GM19025 (cell line): ENCODE measurements around the gene D2HGDH.
"Not testable (repeated sequence)": the region's sequence is repeated elsewhere in the genome, so short reads cannot be mapped to it uniquely, and the experiment has no call there.

ENCODE experiments used
- ATAC-seq: cut with Tn5 transposase; IDR thresholded peaks from one replicate; pipeline ENCODE4 v1.9.1; 2021; ENCODE audit warnings: mild to moderate bottlenecking, low read depth, moderate library complexity; ENCODE audit not compliant: unreplicated experiment

Gene D2HGDH

GRCh38 chr2:241724975-241725870 lies 9.2 kb upstream of the D2HGDH start:
- ATAC-seq: no peak

- no peak for ATAC-seq
Measured at GRCh38 chr2:241726459-241726858, 8.0 kb upstream of the D2HGDH start.

DNA sequence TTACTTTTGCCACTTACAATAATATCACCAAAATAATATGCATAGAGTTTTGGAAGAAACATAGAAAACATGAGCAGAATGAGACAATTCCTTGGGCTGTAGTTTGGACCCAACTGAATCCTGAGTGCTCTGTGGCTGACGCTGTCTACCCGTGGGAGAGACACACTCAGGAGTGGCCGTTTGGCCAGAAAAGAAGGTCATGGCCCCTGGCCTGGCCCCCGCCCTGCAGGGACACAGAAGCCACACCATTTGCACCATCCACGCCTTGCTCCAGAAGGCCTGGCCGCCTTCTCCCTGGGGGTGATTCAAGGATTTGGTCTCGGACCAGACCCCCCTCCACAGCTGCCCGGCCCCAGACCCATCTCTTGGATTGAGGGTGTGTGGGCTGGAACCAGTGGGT lies 6.4 kb upstream of the D2HGDH start:
- ATAC-seq: no peak

DNA sequence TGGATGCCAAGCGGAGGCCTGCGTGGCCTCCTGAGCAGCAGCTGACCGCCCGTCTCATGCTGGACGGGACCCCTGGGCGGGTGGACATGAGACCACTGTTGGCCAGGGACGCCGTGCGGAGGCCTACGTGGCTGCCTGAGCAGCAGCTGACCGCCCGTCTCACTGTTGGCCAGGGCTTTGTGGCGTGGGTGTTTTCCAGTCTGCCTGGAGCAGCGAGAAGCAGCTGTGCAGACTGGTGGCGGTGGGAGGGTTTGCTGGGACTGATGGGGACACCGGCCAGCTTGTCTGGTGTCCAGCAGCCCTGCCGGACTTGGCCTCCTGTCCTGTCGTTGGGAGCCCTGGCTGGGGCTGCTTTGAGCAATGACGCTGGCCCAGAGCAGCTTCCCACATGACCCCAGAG lies 5.8 kb upstream of the D2HGDH start:
- ATAC-seq: no peak

- no peak for ATAC-seq
Measured at GRCh38 chr2:241729868-241730267, 4.6 kb upstream of the D2HGDH start.

GRCh38 chr2:241730671-241731293 lies 3.6 kb upstream of the D2HGDH start:
- ATAC-seq: no peak

GRCh38 chr2:241732513-241733186 lies 1.8 kb upstream of the D2HGDH start:
- ATAC-seq: not testable (repeated sequence)

DNA sequence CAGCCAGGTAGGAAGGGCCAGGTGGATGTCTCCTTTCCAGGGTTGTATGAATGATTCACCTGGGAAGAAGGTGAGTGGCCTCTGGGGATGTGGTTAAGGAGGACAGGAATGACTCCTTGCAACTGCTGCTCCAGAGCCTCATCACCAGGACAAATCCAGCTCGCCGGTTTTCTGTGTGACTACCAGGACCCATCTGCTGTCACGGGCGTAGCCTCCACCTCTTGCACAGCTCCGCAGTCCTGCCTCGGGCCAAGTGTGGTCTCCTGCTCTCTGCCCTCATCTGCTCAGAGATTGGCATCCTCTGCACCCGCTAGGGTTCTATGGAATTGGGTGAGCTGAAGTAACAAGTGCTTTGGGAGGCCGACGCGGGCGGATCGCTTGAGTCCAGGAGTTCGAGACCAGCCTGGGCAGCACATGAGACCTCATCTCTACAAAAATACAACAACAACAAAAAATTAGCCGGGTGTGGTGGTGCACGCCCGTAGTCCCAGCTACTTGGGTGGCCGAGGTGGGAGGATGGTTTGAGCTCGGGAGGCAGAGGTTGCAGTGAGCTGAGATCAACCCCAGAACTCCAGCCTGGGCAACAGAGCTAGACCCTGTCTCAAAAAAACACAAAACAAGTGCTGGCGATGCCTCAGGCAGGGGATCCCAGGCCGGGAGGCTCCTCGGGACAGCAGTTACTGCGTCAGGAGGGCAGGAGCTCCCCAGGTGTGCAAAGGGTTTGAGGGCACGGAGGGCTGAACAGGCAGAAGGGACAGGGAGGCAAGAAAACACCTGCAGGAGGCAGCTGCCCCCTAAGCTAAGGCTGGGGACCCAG lies 831 bp upstream of the D2HGDH start:
- no peak for ATAC-seq

GRCh38 chr2:241734208-241734466 lies 293 bp upstream of the D2HGDH start:
- no peak for ATAC-seq

- no peak for ATAC-seq
Measured at GRCh38 chr2:241736111-241736510, 1.7 kb downstream of the D2HGDH start.

DNA sequence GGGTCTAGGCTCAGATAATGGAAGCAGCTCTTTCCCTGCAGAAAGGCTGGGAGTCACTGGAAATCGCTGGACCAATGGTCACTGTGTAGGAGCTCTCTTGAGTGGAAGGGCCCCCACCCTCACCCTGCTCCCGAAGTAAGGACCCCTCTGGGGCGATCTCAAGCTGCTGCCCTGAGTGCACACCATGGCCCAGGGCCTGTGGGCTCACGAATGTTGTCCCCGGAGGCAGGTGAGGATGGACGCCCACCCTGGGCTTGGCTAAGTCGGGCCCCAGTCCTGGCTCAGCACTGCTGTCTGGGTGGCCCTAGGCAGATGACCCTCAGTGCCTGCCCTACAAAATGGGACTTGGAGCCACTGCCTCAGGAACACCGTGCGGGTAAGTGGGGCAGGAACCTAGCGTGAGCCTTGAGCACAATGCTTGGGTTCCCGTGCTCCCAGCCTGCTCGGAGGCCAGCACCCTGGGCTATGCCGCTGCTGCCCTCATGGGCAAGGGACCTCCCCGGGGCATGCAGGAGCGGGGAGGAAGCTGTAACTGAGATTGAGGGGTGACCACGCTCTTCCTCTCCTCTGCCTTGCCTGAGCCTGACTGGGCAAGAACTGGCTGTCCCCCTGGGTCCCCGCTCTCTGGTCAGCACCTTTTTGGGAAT lies 3.7 kb downstream of the D2HGDH start:
- ATAC-seq: no peak

GRCh38 chr2:241739177-241739576 lies 4.7 kb downstream of the D2HGDH start:
- ATAC-seq: no peak

GRCh38 chr2:241739651-241740050 lies 5.2 kb downstream of the D2HGDH start:
- ATAC-seq: no peak

DNA sequence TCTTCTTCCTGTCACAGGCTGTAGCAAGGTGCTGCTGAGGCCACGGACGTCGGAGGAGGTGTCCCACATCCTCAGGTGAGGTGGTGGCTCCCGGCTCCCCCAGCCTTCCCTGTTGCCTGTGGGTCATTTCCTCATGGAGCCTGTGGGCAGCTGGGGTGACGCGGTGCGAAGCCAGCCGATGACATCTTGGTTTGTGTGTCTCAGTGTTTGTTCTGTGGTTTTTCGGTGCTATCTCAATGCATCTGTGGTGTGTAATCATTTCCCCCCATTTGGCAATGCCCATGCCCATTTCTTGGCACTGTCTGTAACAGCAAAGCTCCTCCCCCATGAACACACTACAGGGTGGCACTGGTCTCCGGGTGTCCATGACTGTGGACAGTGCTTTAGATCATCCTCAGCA lies 6.6 kb downstream of the D2HGDH start:
- no peak for ATAC-seq

DNA sequence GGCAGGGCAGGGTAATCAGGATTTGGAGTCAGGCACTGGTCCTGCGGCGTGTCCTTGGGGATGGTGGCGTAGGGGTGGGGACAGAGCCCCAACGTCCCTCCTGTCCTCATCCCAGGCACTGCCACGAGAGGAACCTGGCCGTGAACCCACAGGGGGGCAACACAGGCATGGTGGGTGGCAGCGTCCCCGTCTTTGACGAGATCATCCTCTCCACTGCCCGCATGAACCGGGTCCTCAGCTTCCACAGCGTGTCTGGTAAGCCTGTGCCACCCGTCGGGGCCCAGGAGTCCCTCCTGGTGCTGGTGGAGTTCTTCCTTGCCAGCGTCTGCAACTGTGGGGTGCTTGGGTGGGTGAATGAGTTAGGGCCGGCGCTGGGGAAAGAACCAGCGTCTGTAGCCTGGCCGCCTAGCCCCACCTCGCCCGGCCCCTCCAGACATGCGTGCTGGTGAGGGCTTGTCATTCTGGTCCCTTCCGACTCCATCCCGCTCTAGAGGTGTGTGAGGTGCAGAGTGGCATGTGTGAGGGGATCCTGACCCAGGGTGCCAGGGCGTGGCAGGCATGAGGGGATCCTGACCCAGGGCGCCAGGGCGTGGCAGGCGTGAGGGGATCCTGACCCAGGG lies 8.0 kb downstream of the D2HGDH start:
- no peak for ATAC-seq

- ATAC-seq: not testable (repeated sequence)
Measured at GRCh38 chr2:241743008-241743407, 8.6 kb downstream of the D2HGDH start.

GRCh38 chr2:241743620-241744019 lies 9.2 kb downstream of the D2HGDH start:
- ATAC-seq: no peak

- no peak for ATAC-seq
Measured at GRCh38 chr2:241744028-241744754, 9.8 kb downstream of the D2HGDH start.

DNA sequence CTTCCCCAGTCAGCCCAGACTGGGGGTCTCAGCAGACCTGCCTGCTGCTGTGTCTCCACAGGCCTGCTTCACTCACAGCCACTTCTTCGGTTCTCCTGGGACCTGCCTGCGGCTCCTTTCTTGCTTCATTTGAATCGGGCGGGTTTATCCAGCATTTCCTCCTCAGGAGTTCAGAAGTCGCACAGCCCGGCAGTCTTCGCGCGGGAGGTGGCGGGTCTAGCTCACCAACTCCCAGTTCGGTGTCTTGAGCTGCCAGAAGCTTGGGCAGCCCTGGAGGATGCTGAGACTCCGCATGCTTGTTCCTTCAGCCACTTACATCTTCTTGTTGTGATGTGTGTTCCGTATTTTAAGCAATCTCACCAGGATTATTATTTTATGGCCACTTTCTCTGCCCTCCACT lies 10.8 kb downstream of the D2HGDH start:
- no peak for ATAC-seq
